ENCODE data around the gene FRMPD4.
"Not testable (repeated sequence)": the region's sequence is repeated elsewhere in the genome, so short reads cannot be mapped to it uniquely, and the experiment has no call there.

Gene FRMPD4

GRCh38 chrX:12138361-12139313, at the start of gene FRMPD4:
Gene FRMPD4, plus strand, starts transcription at chrX:12138473. Its CDS starts 499 bp downstream, at chrX:12138972.
- no peak for DNase-seq (ENCODE audit: low read depth in 2 of 3, low spot score in 1 of 3)

- DNase-seq (ENCODE audit: low read depth in 2 of 3, low spot score in 1 of 3), result no peak
Measured at GRCh38 chrX:12089740-12090139, 48.5 kb upstream of the FRMPD4 start.

- no peak for DNase-seq (ENCODE audit: low read depth in 2 of 3, low spot score in 1 of 3)
Measured at GRCh38 chrX:12113321-12113720, 25.0 kb upstream of the FRMPD4 start.

GRCh38 chrX:12115377-12115776, 22.9 kb upstream of the FRMPD4 start:
- no peak for DNase-seq (ENCODE audit: low read depth in 2 of 3, low spot score in 1 of 3)

GRCh38 chrX:12118134-12118533, 20.1 kb upstream of the FRMPD4 start:
- no peak for DNase-seq (ENCODE audit: low read depth in 2 of 3, low spot score in 1 of 3)

- no peak for DNase-seq (ENCODE audit: low read depth in 2 of 3, low spot score in 1 of 3)
Measured at GRCh38 chrX:12128017-12128416, 10.3 kb upstream of the FRMPD4 start.

GRCh38 chrX:12137951-12138360, 317 bp upstream of the FRMPD4 start:
- no peak for DNase-seq (ENCODE audit: low read depth in 2 of 3, low spot score in 1 of 3)

GRCh38 chrX:12139934-12140611, 1.8 kb downstream of the FRMPD4 start:
- no peak for DNase-seq (ENCODE audit: low read depth in 2 of 3, low spot score in 1 of 3)

- DNase-seq (ENCODE audit: low read depth in 2 of 3, low spot score in 1 of 3), result no peak
Measured at GRCh38 chrX:12141511-12141910, 3.2 kb downstream of the FRMPD4 start.

GRCh38 chrX:12142661-12143060, 4.4 kb downstream of the FRMPD4 start:
- no peak for DNase-seq (ENCODE audit: low read depth in 2 of 3, low spot score in 1 of 3)

GRCh38 chrX:12145402-12145801, 7.1 kb downstream of the FRMPD4 start:
- DNase-seq (ENCODE audit: low read depth in 2 of 3, low spot score in 1 of 3), result no peak

- DNase-seq (ENCODE audit: low read depth in 2 of 3, low spot score in 1 of 3), result no peak
Measured at GRCh38 chrX:12149670-12150407, 11.6 kb downstream of the FRMPD4 start.

GRCh38 chrX:12153317-12153716, 15.0 kb downstream of the FRMPD4 start:
- no peak for DNase-seq (ENCODE audit: low read depth in 2 of 3, low spot score in 1 of 3)

GRCh38 chrX:12153741-12154140, 15.5 kb downstream of the FRMPD4 start:
- no peak for DNase-seq (ENCODE audit: low read depth in 2 of 3, low spot score in 1 of 3)

GRCh38 chrX:12159799-12160198, 21.5 kb downstream of the FRMPD4 start:
- no peak for DNase-seq (ENCODE audit: low read depth in 2 of 3, low spot score in 1 of 3)

- no peak for DNase-seq (ENCODE audit: low read depth in 2 of 3, low spot score in 1 of 3)
Measured at GRCh38 chrX:12162420-12162819, 24.1 kb downstream of the FRMPD4 start.

GRCh38 chrX:12164180-12164579, 25.9 kb downstream of the FRMPD4 start:
- not testable (repeated sequence) for DNase-seq (ENCODE audit: low read depth in 2 of 3, low spot score in 1 of 3)

- DNase-seq (ENCODE audit: low read depth in 2 of 3, low spot score in 1 of 3), result no peak
Measured at GRCh38 chrX:12170755-12171154, 32.5 kb downstream of the FRMPD4 start.

GRCh38 chrX:12174358-12174757, 36.1 kb downstream of the FRMPD4 start:
- no peak for DNase-seq (ENCODE audit: low read depth in 2 of 3, low spot score in 1 of 3)

- DNase-seq (ENCODE audit: low read depth in 2 of 3, low spot score in 1 of 3), result no peak
Measured at GRCh38 chrX:12197030-12197429, 58.8 kb downstream of the FRMPD4 start.

GRCh38 chrX:12206413-12206812, 68.1 kb downstream of the FRMPD4 start:
- DNase-seq (ENCODE audit: low read depth in 2 of 3, low spot score in 1 of 3), result no peak

Data from stimulated activated CD4-positive, alpha-beta T cell treated with anti-CD3 and anti-CD28 coated beads, Interleukin-12 subunit alpha, Interleukin-12 subunit beta, amount 100 ng/mL, for 48 hours (primary cell).